IPS DF 19.7 (cell line): Measurements from ENCODE around the gene USP9X.
"Not testable (repeated sequence)": the region's sequence is repeated elsewhere in the genome, so short reads cannot be mapped to it uniquely, and the experiment has no call there.

Source experiments
- DNase-seq: peaks from one replicate; pipeline ENCODE4 v3.0.0-alpha.2; 2013; ENCODE audit warnings: low read depth, low spot score

USP9X gene

DNA sequence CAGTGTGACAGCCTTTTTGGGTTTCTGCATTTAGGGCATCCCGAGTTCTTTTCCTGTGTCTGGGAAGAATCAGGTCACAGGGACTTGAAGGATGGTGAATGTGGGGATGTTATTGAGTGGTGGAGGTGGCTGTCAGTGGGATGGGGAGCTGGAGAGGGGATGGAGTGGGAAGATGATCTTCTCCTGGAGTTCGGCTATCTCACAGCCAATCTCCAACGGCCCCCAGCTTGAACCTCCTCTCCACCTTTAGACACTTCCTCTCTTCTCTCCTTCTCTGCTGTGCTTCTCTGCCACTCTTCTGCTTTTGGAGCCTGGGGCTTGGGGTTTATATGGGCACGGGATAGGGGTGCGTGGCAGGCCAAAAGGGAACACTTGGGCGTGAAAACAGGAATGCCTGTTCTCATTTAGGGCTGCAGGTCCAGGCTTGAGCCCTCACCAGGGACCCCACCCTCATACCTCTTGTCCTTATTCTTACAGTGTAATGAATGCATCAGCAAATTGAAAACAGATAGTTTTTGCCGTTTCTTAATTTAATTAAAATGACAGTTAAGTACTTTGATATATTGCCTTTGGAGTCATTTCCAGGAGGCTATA lies 37.5 kb downstream of the USP9X start:
- DNase-seq: no peak

DNA sequence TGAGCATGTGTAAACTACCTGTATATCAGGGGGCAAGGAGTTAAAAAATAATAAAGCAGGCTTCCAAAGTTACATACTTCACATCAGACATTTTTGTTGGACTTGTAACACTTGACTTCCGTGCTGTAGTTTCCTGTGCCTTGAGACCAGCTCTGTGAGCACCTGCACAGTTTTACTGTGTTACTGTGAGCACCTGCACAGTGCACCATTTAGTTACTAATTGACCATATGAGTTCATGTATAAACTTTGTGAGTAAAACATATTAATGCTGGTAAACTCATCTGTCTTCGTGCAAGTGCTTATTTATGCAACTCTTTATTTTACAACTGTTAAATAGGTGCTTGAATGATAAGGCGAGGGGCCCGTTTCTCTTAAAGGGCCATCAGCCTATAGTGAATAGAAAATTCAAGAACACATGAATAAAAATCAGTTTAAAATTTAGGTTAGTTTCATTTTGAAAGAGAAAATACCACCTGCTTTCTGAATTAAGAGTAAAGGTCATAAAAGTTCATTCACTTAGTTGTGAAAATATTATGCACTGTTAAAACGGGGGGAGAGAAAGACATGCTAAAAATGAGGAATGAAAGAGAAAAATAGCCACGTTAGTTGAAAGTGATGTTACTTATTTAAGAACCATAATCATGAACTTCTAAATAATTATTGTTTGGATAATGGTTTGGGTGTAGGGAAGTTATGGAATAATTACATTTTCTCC lies 42.4 kb downstream of the USP9X start:
- no peak for DNase-seq

GRCh38 chrX:41128955-41129354 lies 43.7 kb downstream of the USP9X start:
- DNase-seq: no peak

GRCh38 chrX:41131766-41132165 lies 46.5 kb downstream of the USP9X start:
- DNase-seq: no peak

DNA sequence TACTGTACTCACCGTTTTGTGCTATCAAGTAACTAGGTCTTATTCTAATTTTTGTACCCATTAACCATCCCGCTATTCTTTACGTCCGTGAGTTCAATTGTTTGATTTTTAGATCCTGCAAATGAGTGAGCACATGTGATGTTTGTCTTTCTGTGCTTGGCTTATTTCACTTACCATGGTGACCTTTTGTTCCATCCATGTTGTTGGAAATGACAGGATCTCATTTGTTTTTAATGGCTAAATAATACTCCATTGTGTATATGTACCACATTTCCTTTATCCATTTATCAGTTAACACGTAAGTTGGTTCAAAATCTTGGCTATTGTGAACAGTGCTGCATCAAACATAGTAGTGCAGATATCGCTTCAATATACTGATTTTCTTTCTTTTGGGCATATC lies 48.3 kb downstream of the USP9X start:
- DNase-seq: no peak

DNA sequence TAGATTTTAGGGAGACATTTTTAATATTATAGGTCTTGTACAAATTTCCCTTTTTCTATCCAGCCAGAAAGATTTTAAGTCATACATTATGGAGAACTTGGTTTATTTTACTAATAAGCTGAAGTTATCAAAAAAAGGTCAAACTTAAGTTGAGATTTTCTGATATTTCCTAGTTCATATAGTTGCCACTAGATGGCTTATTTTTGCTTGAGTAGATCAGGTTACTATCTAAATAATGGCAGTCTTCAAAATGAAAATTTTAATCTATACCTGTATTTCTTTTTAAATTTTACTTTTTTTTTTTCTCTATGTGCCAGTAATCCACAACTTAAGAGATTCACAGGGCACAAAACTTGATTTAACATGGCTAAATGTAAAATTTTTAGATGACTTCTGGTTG lies 52.3 kb downstream of the USP9X start:
- DNase-seq: no peak

DNA sequence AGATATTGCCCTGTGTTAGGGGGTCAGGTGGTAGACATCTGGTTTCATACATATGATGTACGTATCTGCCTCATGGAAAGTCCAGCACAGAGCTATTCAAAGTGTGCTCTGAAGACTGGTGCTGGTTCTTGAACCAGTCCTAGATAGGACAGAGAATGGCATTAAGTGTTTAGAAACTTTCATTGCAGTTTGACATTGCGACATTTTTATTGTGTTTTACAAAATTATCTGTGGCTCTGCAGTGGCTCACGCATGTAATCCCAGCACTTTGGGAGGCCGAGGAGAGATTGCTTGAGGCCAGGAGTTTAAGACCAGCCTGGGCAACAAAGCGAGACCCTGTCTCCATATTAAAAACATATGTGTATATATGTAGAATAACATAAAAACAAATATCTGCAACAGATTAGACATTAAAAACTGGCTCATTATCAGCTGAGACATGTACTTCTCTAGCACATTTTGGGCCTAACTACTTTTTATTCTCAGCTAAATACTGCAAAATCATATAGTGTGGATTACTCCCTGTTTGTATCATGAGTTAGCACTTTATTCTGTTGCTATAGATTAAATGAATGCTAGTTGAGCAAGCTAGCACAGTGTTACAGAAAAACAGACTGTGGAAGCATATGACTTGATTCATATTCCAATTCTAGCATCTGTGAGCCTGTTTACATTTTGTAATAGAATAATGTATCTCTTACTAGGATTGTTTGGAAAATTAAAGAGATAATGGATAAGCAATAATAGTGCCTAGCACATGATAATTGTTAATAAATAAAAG lies 57.1 kb downstream of the USP9X start:
- DNase-seq: no peak

DNA sequence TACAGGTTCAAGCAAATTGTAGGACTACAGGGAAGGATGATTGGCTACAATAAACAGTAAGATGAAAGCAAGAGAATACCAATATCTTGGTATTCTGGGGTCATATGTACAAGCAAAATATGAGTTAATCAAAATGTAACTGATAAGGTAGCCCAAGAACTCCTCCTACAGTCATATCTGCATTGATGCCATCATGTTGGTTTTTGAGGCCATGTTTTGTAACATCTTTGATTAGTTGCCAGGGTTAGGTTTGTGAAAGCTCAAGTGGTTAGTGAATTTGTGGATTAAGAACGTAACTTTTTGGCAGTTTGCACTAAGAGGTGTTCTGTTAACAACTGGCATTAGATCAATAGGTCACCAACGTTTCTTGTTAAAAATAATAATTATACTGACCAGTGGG lies 59.6 kb downstream of the USP9X start:
- DNase-seq: no peak

- no peak for DNase-seq
Measured at GRCh38 chrX:41145920-41146608, 60.8 kb downstream of the USP9X start.

GRCh38 chrX:41148553-41148952 lies 63.3 kb downstream of the USP9X start:
- no peak for DNase-seq

DNA sequence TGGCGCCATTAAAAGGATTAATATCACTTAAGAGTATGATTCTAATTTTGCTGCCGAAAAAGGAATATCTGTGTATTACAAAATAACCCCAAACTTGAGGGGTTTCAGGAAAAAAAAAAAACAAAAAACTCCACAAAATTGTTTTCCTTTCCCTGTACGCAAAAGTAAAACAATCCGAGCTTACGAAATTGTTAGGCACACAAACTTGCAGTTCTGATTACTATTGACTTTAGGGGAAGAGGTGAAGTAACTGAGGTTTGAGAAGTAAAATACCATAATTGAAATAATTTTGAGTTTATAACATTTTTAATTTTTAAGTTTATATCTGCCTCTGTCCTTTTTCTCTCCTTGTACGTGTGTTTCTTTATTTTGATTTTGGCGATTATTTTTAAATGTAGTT lies 64.8 kb downstream of the USP9X start:
- no peak for DNase-seq

GRCh38 chrX:41151726-41152125 lies 66.5 kb downstream of the USP9X start:
- not testable (repeated sequence) for DNase-seq

- DNase-seq: no peak
Measured at GRCh38 chrX:41152221-41152620, 67.0 kb downstream of the USP9X start.

GRCh38 chrX:41153448-41153847 lies 68.2 kb downstream of the USP9X start:
- DNase-seq: no peak

DNA sequence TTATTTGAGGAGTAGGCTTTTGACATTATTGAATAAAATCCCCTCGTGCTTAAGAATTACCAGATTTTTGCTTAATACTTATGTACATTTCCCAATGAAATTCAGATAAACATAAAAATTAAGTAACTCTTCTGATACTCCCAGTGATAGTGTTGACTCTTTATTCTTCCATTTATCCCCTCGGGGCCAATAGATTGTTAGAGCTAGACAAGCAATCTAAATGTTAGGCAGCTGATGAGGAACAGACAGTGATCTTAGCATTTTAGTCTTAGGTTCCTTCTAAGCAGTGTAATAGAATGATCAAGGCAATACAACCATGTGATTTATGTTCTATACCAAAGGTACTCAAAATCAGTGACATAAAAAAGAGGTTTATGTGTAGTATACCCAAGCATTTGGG lies 68.7 kb downstream of the USP9X start:
- DNase-seq: no peak

GRCh38 chrX:41164449-41164848 lies 79.2 kb downstream of the USP9X start:
- no peak for DNase-seq

- DNase-seq: no peak
Measured at GRCh38 chrX:41167888-41168287, 82.6 kb downstream of the USP9X start.

DNA sequence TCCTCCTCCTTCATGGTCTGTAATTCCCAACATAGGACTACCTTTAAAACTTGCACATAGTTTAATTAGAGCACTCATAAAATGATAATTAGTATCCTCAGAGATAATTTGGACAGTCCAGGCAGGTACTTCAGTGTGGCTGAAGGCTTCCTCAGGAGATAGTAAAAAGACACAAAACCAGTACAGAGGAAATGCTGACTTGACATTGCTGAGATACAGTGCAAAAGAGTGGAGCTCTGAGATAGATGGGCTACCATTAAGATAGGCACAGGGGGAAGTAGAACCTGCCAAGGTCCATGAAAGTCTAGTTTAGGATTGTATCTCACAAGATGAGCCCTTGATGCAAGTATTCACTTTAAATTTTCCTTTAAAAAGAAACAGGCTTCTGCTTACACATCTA lies 91.0 kb downstream of the USP9X start:
- no peak for DNase-seq

DNA sequence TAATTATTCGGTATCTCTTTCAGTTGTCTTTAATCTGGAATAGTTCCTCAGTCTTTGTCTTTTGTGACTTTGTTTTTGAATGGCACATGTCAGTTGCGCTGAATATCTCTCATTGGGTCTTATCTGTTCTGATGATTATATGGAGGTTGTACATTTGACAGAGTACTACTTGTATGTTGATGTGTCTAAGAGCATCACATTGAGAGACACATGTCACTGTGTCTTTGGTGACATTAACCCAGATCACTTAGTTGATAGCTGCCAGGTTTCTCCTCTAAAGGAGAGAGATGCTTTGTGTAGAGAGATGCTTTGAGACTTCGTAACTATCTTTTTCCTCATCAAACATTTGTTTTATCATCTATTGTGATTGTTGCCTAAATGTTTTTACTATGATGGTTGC lies 92.1 kb downstream of the USP9X start:
- DNase-seq: no peak

DNA sequence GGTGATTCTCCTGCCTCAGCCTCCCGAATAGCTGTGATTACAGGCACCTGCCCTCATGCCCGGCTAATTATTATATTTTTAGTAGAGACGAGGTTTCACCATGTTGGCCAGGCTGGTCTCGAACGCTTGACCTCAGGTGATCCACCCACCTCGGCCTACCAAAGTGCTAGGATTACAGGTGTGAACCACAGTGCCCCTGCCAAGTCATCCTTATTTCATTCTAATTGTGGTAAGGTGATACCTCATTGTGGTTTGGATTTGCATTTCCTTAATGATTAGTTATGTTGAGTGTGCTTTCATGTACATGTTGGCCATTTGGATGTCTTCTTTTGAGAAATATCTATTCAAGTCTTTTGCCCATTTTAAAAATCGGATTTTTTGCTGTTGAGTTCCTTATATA lies 93.0 kb downstream of the USP9X start:
- no peak for DNase-seq

DNA sequence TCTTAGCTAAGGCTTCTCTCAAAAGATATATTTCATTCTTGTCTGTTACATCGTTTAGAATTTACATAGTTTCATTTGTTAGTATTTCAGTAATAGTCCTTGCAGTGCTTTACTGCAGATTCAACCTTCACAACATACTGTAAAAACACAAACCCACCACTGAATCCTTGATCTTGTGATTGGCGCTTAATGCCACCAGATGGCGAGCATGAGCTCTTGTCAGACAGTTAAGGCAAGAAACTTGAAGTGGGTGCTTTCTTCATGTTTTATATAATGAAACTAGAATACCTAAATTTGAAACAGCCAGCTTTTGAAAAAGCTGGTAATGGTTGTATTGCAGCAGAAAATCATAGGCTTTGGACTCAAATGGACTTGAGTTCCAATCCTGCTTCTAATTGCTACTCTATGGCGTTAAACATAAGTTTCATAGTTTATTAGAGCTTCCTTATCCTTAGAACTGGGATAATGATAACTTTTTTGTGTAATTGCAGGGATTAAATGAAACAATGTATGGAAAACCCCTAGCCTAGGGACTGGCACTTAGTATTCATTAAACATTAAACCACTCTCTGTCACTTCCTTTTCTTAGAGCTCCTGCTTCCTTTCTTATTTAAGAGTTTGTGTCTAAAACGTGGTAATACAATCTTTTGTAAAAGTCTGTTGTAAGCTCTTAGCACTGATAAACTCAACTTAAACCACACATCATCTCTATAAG lies 95.1 kb downstream of the USP9X start:
- DNase-seq: no peak

GRCh38 chrX:41184312-41184711 lies 99.1 kb downstream of the USP9X start:
- DNase-seq: no peak
